Measurements from ENCODE around the gene PCLO.

DNA sequence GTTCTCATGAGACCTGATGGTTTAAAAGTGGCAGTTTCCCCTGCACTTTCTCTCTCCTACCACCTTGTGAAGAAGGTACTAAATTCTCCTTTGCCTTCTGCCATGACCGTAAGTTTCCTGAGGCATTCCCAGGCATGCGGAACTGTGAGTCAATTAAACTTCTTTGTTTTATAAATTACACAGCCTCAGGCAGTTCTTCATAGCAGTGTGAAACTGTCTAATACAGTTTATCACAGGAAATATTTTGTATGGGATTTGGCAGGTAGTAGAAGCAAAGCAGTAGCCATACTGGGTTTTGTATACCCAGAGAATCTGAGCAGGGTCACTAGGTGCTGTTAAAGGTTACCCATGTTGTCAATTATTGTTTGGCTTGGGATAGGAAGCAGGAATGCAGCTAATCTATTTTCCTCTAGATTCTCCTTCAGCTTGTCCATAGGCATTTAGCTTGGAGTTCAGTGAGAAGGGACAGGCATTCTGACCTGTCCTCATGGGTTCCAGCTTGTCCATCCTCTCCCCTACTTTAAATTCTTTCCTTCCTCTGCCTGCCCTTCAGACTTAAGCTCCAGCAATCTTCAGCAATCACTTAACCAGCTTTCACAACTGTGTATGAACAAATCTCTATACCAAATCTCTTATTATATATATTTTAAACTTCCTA lies 186.7 kb downstream of the PCLO start:
- no peak for TF ChIP-seq POLR2A (IDR thresholded peaks at IDR 0.05; ENCODE audit: low read depth, low read length)
- TF ChIP-seq TAF1 (IDR thresholded peaks at IDR 0.05; ENCODE audit: borderline replicate concordance, low read depth, low read length): no peak
- no peak for TF ChIP-seq POLR2AphosphoS5 (IDR thresholded peaks at IDR 0.05; ENCODE audit: low read depth, low read length)
